Measurements from ENCODE around the gene GAB2.
A peak's percentile ranks its signal among the peaks of the same experiment; 100 is the strongest.

- TF ChIP-seq, protein P1, sequence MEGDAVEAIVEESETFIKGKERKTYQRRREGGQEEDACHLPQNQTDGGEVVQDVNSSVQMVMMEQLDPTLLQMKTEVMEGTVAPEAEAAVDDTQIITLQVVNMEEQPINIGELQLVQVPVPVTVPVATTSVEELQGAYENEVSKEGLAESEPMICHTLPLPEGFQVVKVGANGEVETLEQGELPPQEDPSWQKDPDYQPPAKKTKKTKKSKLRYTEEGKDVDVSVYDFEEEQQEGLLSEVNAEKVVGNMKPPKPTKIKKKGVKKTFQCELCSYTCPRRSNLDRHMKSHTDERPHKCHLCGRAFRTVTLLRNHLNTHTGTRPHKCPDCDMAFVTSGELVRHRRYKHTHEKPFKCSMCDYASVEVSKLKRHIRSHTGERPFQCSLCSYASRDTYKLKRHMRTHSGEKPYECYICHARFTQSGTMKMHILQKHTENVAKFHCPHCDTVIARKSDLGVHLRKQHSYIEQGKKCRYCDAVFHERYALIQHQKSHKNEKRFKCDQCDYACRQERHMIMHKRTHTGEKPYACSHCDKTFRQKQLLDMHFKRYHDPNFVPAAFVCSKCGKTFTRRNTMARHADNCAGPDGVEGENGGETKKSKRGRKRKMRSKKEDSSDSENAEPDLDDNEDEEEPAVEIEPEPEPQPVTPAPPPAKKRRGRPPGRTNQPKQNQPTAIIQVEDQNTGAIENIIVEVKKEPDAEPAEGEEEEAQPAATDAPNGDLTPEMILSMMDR (IDR thresholded peaks at IDR 0.05): peak in 2 of 3 donors; percentile 59 to 63
- TF ChIP-seq POLR2A (IDR thresholded peaks at IDR 0.05): no peak
- no peak for TF ChIP-seq EP300 (IDR thresholded peaks at IDR 0.05)
Measured at GRCh38 chr11:78228467-78228866, 189.2 kb downstream of the GAB2 start.
